WTC11 (cell line): ENCODE measurements around the gene MN1. TPM values are rescaled to one million over a fixed set of nuclear protein-coding genes. Genes with fewer than 3 reads are reported as not detected.

Experiments used
- ATAC-seq: fragments of 200-7000 bp; cut with Tn5 transposase; 2 replicates; pipeline ENCODE4 v1.10.0; 2021; ENCODE audit warnings: mild to moderate bottlenecking, moderate library complexity
- CTCF ChIA-PET: fragments of 300-600 bp; sonication (Branson Sonifier 250); formaldehyde crosslinking; loops from one replicate; lab custom pipeline; 2021; ENCODE audit warnings: antibody characterized with exemption; lab: Charles Lee
- POLR2A ChIA-PET: fragments of 350-600 bp; sonication (Branson Sonifier 250); formaldehyde crosslinking; loops from one replicate; lab custom pipeline; 2021; ENCODE audit warnings: antibody characterized with exemption; lab: Charles Lee
- DNase-seq: peaks from one replicate; pipeline ENCODE4 v3.0.0; 2021; ENCODE audit warnings: low spot score
- H3K27ac Mint-ChIP-seq: 2 replicates; pipeline ENCODE4 v1.8.0; 2021; ENCODE audit warnings: mixed read lengths
- H3K27me3 Mint-ChIP-seq: 2 replicates; pipeline ENCODE4 v1.8.0; 2021; ENCODE audit warnings: low read depth, mild to moderate bottlenecking, moderate library complexity, mixed read lengths
- H3K36me3 Mint-ChIP-seq: 2 replicates; pipeline ENCODE4 v1.8.0; 2021; ENCODE audit warnings: mixed read lengths
- H3K4me1 Mint-ChIP-seq: 2 replicates; pipeline ENCODE4 v1.8.0; 2022; ENCODE audit warnings: mixed read lengths
- H3K4me3 Mint-ChIP-seq: 2 replicates; pipeline ENCODE4 v1.8.0; 2021; ENCODE audit warnings: mild to moderate bottlenecking, moderate library complexity, mixed read lengths
- H3K9me3 Mint-ChIP-seq: 2 replicates; pipeline ENCODE4 v1.8.0; 2021; ENCODE audit warnings: mixed read lengths
- CREB1 ChIP-seq: sonication (generic); formaldehyde crosslinking; IDR thresholded peaks from 2 replicates; pipeline ENCODE4 v1.8.0; 2023; ENCODE audit warnings: mild to moderate bottlenecking, missing genetic modification reagents
- ETV6 ChIP-seq: sonication (generic); formaldehyde crosslinking; IDR thresholded peaks from 2 replicates; pipeline ENCODE4 v1.8.1; 2022; ENCODE audit warnings: mild to moderate bottlenecking, missing genetic modification reagents
- GRHL2 ChIP-seq: fragments of 250-450 bp; sonication (Bioruptor Pico); IDR thresholded peaks from 2 replicates; pipeline ENCODE4 v1.8.0; 2022; ENCODE audit warnings: mild to moderate bottlenecking, moderate library complexity; ENCODE audit not compliant: insufficient replicate concordance, severe bottlenecking
- MYBL2 ChIP-seq: sonication (generic); formaldehyde crosslinking; IDR thresholded peaks from 2 replicates; pipeline ENCODE4 v1.8.1; 2023; ENCODE audit warnings: mild to moderate bottlenecking, moderate library complexity, missing genetic modification reagents
- NFATC4 ChIP-seq: fragments of 250-450 bp; sonication (Bioruptor Pico); IDR thresholded peaks from 2 replicates; pipeline ENCODE4 v1.9.0; 2021; ENCODE audit warnings: mild to moderate bottlenecking
- NR1H2 ChIP-seq: sonication (generic); formaldehyde crosslinking; IDR thresholded peaks from 2 replicates; pipeline ENCODE4 v1.9.0; 2021; ENCODE audit warnings: mild to moderate bottlenecking, moderate library complexity, missing genetic modification reagents
- NR2C2 ChIP-seq: sonication (generic); formaldehyde crosslinking; IDR thresholded peaks from 2 replicates; pipeline ENCODE4 v1.8.0; 2022; ENCODE audit warnings: mild to moderate bottlenecking, missing genetic modification reagents
- TEAD1 ChIP-seq: sonication (generic); formaldehyde crosslinking; IDR thresholded peaks from 2 replicates; pipeline ENCODE4 v1.8.0; 2022; ENCODE audit warnings: mild to moderate bottlenecking, missing genetic modification reagents
- TP53 ChIP-seq: sonication (generic); formaldehyde crosslinking; IDR thresholded peaks from 2 replicates; pipeline ENCODE4 v1.8.1; 2023; ENCODE audit warnings: mild to moderate bottlenecking, missing genetic modification reagents
- ZBTB21 ChIP-seq: sonication (generic); formaldehyde crosslinking; IDR thresholded peaks from 2 replicates; pipeline ENCODE4 v1.8.1; 2023; ENCODE audit warnings: mild to moderate bottlenecking, missing genetic modification reagents, borderline replicate concordance
- ZNF232 ChIP-seq: sonication (generic); formaldehyde crosslinking; IDR thresholded peaks from 2 replicates; pipeline ENCODE4 v1.8.0; 2022; ENCODE audit warnings: mild to moderate bottlenecking, missing genetic modification reagents
- ZNF416 ChIP-seq: fragments of 250-450 bp; sonication (Bioruptor Pico); IDR thresholded peaks from 2 replicates; pipeline ENCODE4 v1.9.0; 2021; ENCODE audit warnings: mild to moderate bottlenecking, inconsistent platforms
- ZNF671 ChIP-seq: fragments of 250-450 bp; sonication (Bioruptor Pico); IDR thresholded peaks from 2 replicates; pipeline ENCODE4 v1.8.0; 2021; ENCODE audit warnings: mild to moderate bottlenecking
- total RNA-seq: library from RNA; stranded (reverse); gene quantifications from 3 replicates; pipeline ENCODE4 v1.2.3, GENCODE V29; 2021
- TF ChIP-seq, protein P1 (sequence below): sonication (generic); formaldehyde crosslinking; IDR thresholded peaks from 2 replicates; pipeline ENCODE4 v1.8.0; 2023; ENCODE audit warnings: missing genetic modification reagents, mild to moderate bottlenecking, borderline replicate concordance
- TF ChIP-seq, protein P2 (sequence below): fragments of 250-450 bp; sonication (Bioruptor Pico); conservative IDR thresholded peaks from 2 replicates; pipeline ENCODE4 v1.9.0; 2021; ENCODE audit warnings: mild to moderate bottlenecking
- TF ChIP-seq, protein P3 (sequence below): sonication (generic); formaldehyde crosslinking; IDR thresholded peaks from 2 replicates; pipeline ENCODE4 v1.8.0; 2022; ENCODE audit warnings: missing genetic modification reagents
- TF ChIP-seq, protein P4 (sequence below): sonication (generic); formaldehyde crosslinking; IDR thresholded peaks from 2 replicates; pipeline ENCODE4 v1.8.0; 2022; ENCODE audit warnings: mild to moderate bottlenecking, missing genetic modification reagents
- TF ChIP-seq, protein P5 (sequence below): sonication (generic); formaldehyde crosslinking; IDR thresholded peaks from 2 replicates; pipeline ENCODE4 v1.8.1; 2023; ENCODE audit warnings: mild to moderate bottlenecking, missing genetic modification reagents

MN1 gene
- total RNA-seq, 1 experiment from 2014 or later: 21.3 TPM

DNA sequence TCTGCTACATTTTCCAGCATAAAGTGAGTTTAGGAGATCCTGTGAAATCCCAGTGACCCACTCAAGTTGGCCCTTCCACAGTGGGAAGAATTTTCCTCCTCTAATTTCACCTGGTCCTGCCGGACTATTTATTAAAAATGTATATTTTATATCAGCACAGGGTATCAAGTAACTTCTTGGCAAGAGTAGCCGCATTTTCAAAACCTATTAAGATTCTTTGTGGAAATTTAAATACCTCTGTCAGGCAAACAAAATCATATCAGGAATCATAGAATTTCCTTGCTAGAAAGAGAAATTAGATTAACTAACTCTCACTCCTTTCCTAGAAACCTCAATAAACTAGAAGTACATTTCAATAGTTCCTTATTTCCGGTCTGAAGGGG is 9.7 kb downstream of the MN1 start (continued):
- TF ChIP-seq NR1H2 (CRISPR knock-in tag): no peak
- TF ChIP-seq ZNF416 (CRISPR knock-in tag): no peak
- TF ChIP-seq, protein P1, sequence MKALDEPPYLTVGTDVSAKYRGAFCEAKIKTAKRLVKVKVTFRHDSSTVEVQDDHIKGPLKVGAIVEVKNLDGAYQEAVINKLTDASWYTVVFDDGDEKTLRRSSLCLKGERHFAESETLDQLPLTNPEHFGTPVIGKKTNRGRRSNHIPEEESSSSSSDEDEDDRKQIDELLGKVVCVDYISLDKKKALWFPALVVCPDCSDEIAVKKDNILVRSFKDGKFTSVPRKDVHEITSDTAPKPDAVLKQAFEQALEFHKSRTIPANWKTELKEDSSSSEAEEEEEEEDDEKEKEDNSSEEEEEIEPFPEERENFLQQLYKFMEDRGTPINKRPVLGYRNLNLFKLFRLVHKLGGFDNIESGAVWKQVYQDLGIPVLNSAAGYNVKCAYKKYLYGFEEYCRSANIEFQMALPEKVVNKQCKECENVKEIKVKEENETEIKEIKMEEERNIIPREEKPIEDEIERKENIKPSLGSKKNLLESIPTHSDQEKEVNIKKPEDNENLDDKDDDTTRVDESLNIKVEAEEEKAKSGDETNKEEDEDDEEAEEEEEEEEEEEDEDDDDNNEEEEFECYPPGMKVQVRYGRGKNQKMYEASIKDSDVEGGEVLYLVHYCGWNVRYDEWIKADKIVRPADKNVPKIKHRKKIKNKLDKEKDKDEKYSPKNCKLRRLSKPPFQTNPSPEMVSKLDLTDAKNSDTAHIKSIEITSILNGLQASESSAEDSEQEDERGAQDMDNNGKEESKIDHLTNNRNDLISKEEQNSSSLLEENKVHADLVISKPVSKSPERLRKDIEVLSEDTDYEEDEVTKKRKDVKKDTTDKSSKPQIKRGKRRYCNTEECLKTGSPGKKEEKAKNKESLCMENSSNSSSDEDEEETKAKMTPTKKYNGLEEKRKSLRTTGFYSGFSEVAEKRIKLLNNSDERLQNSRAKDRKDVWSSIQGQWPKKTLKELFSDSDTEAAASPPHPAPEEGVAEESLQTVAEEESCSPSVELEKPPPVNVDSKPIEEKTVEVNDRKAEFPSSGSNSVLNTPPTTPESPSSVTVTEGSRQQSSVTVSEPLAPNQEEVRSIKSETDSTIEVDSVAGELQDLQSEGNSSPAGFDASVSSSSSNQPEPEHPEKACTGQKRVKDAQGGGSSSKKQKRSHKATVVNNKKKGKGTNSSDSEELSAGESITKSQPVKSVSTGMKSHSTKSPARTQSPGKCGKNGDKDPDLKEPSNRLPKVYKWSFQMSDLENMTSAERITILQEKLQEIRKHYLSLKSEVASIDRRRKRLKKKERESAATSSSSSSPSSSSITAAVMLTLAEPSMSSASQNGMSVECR (CRISPR knock-in tag): no peak
- TF ChIP-seq NFATC4 (CRISPR knock-in tag): no peak
- no peak for TF ChIP-seq ZBTB21
- TF ChIP-seq ZNF671 (CRISPR knock-in tag): no peak
- TF ChIP-seq CREB1 (CRISPR knock-in tag): no peak
- no peak for TF ChIP-seq GRHL2
- no peak for TF ChIP-seq TP53 (CRISPR knock-in tag)
- TF ChIP-seq, protein P2, sequence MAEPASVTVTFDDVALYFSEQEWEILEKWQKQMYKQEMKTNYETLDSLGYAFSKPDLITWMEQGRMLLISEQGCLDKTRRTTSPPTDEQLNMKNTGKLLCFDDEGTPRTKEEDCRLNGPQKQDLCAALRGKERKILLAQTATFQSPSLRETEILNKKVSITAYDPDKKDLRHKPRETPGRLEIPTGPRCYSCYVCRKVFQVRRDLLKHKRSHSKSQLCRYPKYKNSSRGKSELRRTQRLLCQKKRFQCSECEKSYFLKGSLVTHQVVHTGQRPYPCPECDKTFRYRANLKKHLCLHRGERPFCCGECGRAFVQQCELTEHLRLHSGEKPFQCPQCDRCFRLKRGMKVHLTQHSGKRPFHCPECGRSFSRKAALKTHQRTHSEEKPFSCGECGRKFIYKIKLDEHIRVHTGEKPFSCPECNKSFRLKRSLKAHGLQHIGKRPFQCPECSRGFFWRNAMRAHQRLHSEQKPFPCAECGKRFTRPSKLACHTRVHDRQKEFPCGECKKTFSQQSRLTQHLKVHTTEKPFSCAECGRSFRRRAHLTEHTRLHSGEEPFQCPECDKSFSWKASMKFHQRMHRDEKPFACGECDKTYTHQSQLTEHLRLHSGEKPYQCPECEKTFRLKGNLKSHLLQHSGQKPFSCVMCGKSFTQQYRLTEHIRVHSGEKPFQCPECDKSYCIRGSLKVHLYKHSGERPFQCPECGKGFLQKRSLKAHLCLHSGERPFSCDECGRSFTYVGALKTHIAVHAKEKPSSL (CRISPR knock-in tag): no peak
- TF ChIP-seq, protein P3, sequence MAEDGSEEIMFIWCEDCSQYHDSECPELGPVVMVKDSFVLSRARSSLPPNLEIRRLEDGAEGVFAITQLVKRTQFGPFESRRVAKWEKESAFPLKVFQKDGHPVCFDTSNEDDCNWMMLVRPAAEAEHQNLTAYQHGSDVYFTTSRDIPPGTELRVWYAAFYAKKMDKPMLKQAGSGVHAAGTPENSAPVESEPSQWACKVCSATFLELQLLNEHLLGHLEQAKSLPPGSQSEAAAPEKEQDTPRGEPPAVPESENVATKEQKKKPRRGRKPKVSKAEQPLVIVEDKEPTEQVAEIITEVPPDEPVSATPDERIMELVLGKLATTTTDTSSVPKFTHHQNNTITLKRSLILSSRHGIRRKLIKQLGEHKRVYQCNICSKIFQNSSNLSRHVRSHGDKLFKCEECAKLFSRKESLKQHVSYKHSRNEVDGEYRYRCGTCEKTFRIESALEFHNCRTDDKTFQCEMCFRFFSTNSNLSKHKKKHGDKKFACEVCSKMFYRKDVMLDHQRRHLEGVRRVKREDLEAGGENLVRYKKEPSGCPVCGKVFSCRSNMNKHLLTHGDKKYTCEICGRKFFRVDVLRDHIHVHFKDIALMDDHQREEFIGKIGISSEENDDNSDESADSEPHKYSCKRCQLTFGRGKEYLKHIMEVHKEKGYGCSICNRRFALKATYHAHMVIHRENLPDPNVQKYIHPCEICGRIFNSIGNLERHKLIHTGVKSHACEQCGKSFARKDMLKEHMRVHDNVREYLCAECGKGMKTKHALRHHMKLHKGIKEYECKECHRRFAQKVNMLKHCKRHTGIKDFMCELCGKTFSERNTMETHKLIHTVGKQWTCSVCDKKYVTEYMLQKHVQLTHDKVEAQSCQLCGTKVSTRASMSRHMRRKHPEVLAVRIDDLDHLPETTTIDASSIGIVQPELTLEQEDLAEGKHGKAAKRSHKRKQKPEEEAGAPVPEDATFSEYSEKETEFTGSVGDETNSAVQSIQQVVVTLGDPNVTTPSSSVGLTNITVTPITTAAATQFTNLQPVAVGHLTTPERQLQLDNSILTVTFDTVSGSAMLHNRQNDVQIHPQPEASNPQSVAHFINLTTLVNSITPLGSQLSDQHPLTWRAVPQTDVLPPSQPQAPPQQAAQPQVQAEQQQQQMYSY (CRISPR knock-in tag): no peak
- no peak for TF ChIP-seq NR2C2 (CRISPR knock-in tag)
- TF ChIP-seq ZNF232 (CRISPR knock-in tag): no peak
- TF ChIP-seq, protein P4, sequence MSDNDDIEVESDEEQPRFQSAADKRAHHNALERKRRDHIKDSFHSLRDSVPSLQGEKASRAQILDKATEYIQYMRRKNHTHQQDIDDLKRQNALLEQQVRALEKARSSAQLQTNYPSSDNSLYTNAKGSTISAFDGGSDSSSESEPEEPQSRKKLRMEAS (CRISPR knock-in tag): no peak

DNA sequence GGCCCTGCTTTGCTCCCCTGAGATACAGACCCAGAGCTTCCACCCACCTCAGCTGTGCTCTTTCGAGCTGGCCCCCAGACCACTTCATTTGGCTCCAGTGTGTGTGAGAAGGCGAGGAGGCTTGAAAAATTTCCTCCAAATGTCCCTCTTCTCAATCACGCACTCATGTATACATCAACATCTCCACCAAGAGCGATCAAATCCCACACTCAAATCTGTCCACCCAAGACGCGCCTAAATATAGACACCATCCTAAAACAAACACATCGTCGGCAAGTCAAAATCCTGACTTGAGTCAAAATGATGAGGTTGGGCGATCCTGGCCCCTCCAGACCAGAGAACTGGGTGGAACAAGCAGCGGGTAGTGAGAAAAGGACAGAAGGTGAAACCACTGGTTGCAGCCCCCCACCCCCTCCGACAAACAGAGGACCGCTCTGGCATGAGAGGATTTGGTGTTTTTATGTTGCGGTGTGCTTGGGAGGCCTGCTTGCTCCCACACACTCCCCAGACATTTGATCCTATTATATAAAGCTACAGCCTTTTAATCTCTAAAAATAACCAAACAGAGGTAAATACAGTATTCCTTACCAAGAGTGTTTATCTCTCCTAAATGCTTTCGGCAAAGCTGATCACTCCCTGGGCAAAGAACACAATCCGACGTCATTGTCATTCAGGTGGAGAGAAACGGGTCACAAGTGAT is 10.2 kb downstream of the MN1 start:
- ATAC-seq: no peak
- H3K4me1 Mint-ChIP-seq: peaks cover 75% of the 10 kb centered on the region
- H3K4me3 Mint-ChIP-seq: peak overlapping the region; percentile 52

More for the DNA sequence above, 10.2 kb downstream of the MN1 start:
- ChIA-PET CTCF (interaction anchor here (0.6 to 0.9 kb wide), 2 partner anchors 10 to 30 kb away, joined by 3 to 4 read pairs; no protein-coding TSS in a partner anchor), POLR2A (no interaction called here)
- Mint-ChIP-seq H3K36me3 (no peaks in the 10 kb centered on the region), H3K9me3 (no peaks in the 10 kb centered on the region), H3K27me3 (peaks cover 69% of the 10 kb centered on the region), H3K27ac (peak overlapping the region; percentile 73; the same call in 1 of the 2 replicates)
- TF ChIP-seq, protein P5, sequence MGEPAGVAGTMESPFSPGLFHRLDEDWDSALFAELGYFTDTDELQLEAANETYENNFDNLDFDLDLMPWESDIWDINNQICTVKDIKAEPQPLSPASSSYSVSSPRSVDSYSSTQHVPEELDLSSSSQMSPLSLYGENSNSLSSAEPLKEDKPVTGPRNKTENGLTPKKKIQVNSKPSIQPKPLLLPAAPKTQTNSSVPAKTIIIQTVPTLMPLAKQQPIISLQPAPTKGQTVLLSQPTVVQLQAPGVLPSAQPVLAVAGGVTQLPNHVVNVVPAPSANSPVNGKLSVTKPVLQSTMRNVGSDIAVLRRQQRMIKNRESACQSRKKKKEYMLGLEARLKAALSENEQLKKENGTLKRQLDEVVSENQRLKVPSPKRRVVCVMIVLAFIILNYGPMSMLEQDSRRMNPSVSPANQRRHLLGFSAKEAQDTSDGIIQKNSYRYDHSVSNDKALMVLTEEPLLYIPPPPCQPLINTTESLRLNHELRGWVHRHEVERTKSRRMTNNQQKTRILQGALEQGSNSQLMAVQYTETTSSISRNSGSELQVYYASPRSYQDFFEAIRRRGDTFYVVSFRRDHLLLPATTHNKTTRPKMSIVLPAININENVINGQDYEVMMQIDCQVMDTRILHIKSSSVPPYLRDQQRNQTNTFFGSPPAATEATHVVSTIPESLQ (CRISPR knock-in tag): no peak
- TF ChIP-seq TEAD1: no peak
- no peak for TF ChIP-seq MYBL2
- no peak for TF ChIP-seq ETV6 (CRISPR knock-in tag)
- no peak for DNase-seq
